NOMO-1 treated with dmso at 0.1 percent for 144 hours (cell line): ENCODE data around the gene ZNF79.

ENCODE experiments used
- DNase-seq: peaks from one replicate; lab custom pipeline; 2025; ENCODE audit not compliant: unreplicated experiment; lab: John Stamatoyannopoulos, UW

Gene ZNF79

DNA sequence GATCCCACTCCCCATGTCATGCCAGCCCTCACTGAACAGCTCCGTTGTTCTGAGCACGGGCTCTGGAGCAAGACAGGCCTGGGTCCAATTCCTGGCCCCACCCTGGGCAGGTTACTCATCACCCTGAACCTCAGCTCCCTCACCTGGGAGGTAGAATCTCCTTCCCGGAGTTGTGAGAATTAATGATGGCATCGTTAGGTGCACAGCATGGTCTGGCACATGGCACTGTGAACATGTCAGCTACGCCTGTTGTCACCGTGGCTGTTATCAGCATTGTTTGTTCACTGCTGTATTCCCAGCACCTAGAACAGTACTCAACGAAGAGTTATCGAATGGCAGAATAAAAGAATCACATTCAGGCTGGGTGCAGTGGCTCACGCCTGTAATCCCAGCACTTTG is 70.1 kb downstream of the ZNF79 start:
- DNase-seq, result no peak
